Colonic mucosa (tissue), 4 donors: ENCODE measurements around the gene ZCCHC9. TPM values are rescaled to one million over a fixed set of nuclear protein-coding genes. Genes with fewer than 3 reads are reported as not detected.

ENCODE experiments used
- DNase-seq: peaks from one replicate; pipeline ENCODE4 v3.0.0-alpha.2; 2020
- H3K27ac ChIP-seq: fragments of 200-600 bp; one replicate; pipeline ENCODE4 v1.8.0; 2021
- H3K27me3 ChIP-seq: fragments of 200-600 bp; one replicate; pipeline ENCODE4 v1.8.0; 2021
- H3K36me3 ChIP-seq: fragments of 200-600 bp; one replicate; pipeline ENCODE4 v1.8.0; 2021
- H3K4me1 ChIP-seq: fragments of 200-600 bp; one replicate; pipeline ENCODE4 v1.8.0; 2021; ENCODE audit warnings: mild to moderate bottlenecking
- H3K4me3 ChIP-seq: fragments of 200-600 bp; one replicate; pipeline ENCODE4 v1.8.0; 2021
- H3K9ac ChIP-seq, 2 donors: one replicate each; pipeline ENCODE4 v1.7.0; 2013; ENCODE audit warnings: control low read depth in 2 of 2, low read depth in 2 of 2, low read length in 2 of 2
- H3K9me3 ChIP-seq: fragments of 200-600 bp; one replicate; pipeline ENCODE4 v1.8.0; 2021
- intact Hi-C: fragments of 100-400 bp; cut with DNase I; formaldehyde crosslinking; loops from one replicate; pipeline ENCODE4 v1.14.1; 2022
- total RNA-seq, 2 donors: library from RNA; stranded (reverse); fragmentation: NEBNext Ultra II Directional in 1 of 2; extraction: Animal tissue kit (Norgen Biotek cat#: 25700) in 1 of 2; gene quantifications; one replicate each; pipeline ENCODE4 v1.2.1, GENCODE V29; 2021
- TF ChIP-seq, protein P1 (sequence below): fragments of 200-600 bp; IDR thresholded peaks from one replicate; pipeline ENCODE4 v1.8.0; 2022; ENCODE audit warnings: antibody characterized with exemption, mild to moderate bottlenecking
- donor health status: healthy.
- donor health status: DM: no; HTN: no; CAD: no.
- donor health status: DM: no; HTN: no; CAD: no.

Gene ZCCHC9
- total RNA-seq, 2 donors from 2014 or later, result 21.7 to 24.9 TPM

DNA sequence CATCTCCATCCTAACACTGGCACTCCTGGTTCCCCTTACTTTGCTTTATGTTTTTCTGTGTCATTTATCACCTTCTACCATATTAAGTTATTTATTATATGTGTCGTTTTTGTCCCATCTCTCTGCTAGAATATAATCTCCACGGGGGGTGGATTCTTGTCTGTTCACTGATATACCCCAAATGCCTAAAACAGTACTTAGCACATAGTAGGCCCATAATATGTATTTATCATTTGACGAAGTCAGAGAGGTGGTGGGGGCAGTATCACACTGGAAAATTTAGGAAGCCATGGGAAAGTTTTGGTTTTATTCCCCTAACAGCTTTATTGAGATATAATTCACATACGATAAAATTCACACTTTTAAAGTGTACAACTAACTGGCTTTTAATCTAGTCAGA lies 14.4 kb downstream of the ZCCHC9 start:
- Histone ChIP-seq H3K27ac (no peak overlapping the region), H3K27me3 (no peaks in the 10 kb centered on the region), H3K9me3 (no peaks in the 10 kb centered on the region), H3K9ac (no peak overlapping the region), H3K36me3 (no peaks in the 10 kb centered on the region), H3K4me3 (no peak overlapping the region), H3K4me1 (no peaks in the 10 kb centered on the region)
- intact Hi-C loops, result no loop called here
- no peak for DNase-seq
- TF ChIP-seq, protein P1, sequence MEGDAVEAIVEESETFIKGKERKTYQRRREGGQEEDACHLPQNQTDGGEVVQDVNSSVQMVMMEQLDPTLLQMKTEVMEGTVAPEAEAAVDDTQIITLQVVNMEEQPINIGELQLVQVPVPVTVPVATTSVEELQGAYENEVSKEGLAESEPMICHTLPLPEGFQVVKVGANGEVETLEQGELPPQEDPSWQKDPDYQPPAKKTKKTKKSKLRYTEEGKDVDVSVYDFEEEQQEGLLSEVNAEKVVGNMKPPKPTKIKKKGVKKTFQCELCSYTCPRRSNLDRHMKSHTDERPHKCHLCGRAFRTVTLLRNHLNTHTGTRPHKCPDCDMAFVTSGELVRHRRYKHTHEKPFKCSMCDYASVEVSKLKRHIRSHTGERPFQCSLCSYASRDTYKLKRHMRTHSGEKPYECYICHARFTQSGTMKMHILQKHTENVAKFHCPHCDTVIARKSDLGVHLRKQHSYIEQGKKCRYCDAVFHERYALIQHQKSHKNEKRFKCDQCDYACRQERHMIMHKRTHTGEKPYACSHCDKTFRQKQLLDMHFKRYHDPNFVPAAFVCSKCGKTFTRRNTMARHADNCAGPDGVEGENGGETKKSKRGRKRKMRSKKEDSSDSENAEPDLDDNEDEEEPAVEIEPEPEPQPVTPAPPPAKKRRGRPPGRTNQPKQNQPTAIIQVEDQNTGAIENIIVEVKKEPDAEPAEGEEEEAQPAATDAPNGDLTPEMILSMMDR, result no peak

DNA sequence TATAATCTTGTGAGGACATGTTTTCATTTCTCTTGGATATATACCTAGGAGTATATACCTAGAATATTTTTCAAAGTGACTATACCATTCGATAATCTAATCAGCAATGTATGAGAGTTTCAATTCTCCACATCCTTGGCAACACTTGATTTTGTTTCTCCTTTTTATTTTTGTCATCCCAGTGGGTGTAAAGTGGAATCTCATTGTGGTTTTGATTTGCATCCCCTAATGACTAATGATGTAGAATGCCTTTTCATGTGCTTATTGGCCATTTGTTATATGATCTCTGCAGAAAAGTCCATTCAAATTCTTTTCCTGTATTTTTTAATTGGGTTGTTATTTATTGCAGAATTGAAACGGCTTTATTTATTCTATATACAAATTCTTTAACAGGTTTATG lies 15.2 kb downstream of the ZCCHC9 start:
- DNase-seq, result no peak
- no peaks in the 10 kb centered on the region for H3K36me3 ChIP-seq
- TF ChIP-seq, protein P1, result no peak
- no peak overlapping the region for H3K9ac ChIP-seq
- intact Hi-C loops, result no loop called here
- no peak overlapping the region for H3K4me3 ChIP-seq
- H3K27me3 ChIP-seq, result no peaks in the 10 kb centered on the region
- H3K4me1 ChIP-seq, result no peaks in the 10 kb centered on the region
- H3K27ac ChIP-seq, result no peak overlapping the region
- no peaks in the 10 kb centered on the region for H3K9me3 ChIP-seq

DNA sequence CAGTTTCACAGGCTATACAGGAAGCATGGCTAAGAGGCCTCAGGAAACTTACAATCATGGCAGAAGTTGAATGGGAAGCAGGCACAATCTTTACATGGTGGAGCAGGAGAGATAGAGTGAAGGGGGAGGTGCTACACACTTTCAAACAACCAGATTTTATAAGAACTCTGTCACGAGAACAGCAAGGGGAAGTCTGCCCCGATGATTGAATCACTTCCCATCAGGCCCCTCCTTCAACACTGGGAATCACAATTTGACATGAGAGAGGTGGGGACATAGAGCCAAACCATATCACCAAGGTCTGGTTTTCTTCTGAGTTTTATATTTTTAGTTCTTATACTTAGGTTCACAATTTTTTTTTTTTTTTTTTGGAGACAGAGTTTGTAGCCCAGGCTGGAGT lies 16.1 kb downstream of the ZCCHC9 start:
- TF ChIP-seq, protein P1, result no peak
- Histone ChIP-seq H3K36me3 (no peaks in the 10 kb centered on the region), H3K9ac (no peak overlapping the region), H3K4me3 (no peak overlapping the region), H3K27ac (no peak overlapping the region), H3K9me3 (no peaks in the 10 kb centered on the region), H3K4me1 (no peaks in the 10 kb centered on the region), H3K27me3 (no peaks in the 10 kb centered on the region)
- no peak for DNase-seq
- intact Hi-C loops, result no loop called here

DNA sequence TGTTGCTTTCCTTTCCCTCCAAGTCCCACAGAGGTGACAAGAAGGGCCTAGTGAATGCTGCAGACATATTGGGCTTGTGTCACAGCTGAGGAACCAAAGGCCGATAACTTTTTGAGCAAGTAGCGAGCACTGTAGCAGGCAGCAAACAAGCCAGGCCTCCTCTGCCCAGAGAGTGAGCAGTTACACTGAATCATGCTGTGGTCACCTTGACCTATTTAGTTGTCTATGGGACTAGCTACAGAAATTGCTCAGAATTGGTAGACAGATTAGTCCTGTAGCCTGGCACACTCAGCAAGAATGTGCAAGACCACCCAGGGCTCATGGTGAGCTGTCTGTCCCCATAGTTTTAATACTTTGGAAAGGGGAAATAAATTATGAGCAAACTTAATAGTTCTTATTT lies 25.2 kb downstream of the ZCCHC9 start:
- intact Hi-C loops, result no loop called here
- no peak for DNase-seq
- TF ChIP-seq, protein P1, result no peak
- H3K27ac ChIP-seq, result no peak overlapping the region
- no peaks in the 10 kb centered on the region for H3K36me3 ChIP-seq
- no peak overlapping the region for H3K9ac ChIP-seq
- H3K4me1 ChIP-seq, result no peaks in the 10 kb centered on the region
- no peaks in the 10 kb centered on the region for H3K9me3 ChIP-seq
- H3K27me3 ChIP-seq, result no peaks in the 10 kb centered on the region
- no peak overlapping the region for H3K4me3 ChIP-seq

DNA sequence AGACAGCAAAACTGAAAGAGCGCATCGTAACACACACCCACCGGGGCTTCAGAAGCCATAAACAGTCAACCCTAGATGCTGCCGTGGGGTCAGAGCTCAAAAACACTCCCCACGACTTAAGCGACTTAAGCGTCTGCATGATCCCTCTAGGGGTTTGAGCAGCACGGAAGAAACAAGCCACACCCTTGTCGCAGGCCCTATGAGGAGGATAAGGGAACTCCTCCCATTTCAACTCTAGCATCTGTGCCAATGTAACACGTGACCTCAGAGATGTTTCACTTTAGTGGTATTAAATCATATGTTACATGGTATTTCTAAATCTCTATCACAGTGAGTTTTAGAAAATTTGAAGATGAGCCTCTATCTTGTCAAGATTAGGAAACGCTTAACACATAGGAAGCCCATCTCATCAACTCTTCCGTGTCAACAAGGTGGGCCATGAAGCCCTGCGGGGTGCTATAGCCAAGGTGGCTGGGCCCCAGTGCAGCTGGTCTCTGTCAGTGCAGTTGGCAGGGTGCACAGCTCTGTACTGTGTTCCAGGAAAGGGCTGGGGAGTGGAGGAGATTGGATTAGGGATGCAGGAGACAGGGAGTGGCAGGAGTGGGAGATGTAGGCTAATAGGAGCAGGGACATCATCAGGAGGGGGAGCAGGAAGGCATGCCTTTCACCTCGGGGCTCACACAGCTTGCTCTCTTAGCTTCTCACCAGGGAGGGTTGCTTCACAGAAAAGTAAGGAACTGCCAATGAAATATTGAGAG lies 33.1 kb downstream of the ZCCHC9 start:
- H3K4me3 ChIP-seq, result no peak overlapping the region
- intact Hi-C loops, result no loop called here

More for the DNA sequence above, 33.1 kb downstream of the ZCCHC9 start:
- Histone ChIP-seq H3K9ac (no peak overlapping the region), H3K27me3 (no peaks in the 10 kb centered on the region), H3K36me3 (no peaks in the 10 kb centered on the region), H3K27ac (no peak overlapping the region), H3K4me1 (no peaks in the 10 kb centered on the region), H3K9me3 (no peaks in the 10 kb centered on the region)
- DNase-seq, result no peak
- TF ChIP-seq, protein P1, result no peak
